Stomach (tissue), 9 donors: ENCODE data around the gene DDX25. TPM values are rescaled to one million over a fixed set of nuclear protein-coding genes. Genes with fewer than 3 reads are reported as not detected.

Source experiments
- DNase-seq, 2 donors: peaks; one replicate each; pipeline versions ENCODE4 v3.0.0 to v3.0.0-alpha.2; 2013 to 2019
- H3K27ac ChIP-seq, 5 donors: fragments of 200-600 bp in 4 of 5; sonication (generic) in 4 of 5; one replicate each; pipeline ENCODE4 v1.5.1; 2013 to 2019; ENCODE audit warnings: mild to moderate bottlenecking in 1 of 5, moderate library complexity in 1 of 5
- H3K27me3 ChIP-seq, 3 donors: fragments of 200-600 bp; sonication (generic); one replicate each; pipeline ENCODE4 v1.5.1; 2017 to 2019; ENCODE audit warnings: mixed run types in 1 of 3
- H3K36me3 ChIP-seq, 4 donors: fragments of 200-600 bp; sonication (generic); 1 replicate in 3 of 4; 2 replicates in 1 of 4; pipeline ENCODE4 v1.5.1; 2016 to 2019
- H3K4me1 ChIP-seq, 4 donors: fragments of 200-600 bp; sonication (generic); one replicate each; pipeline ENCODE4 v1.5.1; 2016 to 2019
- H3K4me3 ChIP-seq, 4 donors: fragments of 200-600 bp; sonication (generic) in 3 of 4; one replicate each; pipeline ENCODE4 v1.5.1; 2016 to 2019; ENCODE audit warnings: mild to moderate bottlenecking in 1 of 4
- H3K9me3 ChIP-seq, 4 donors: fragments of 200-600 bp; sonication (generic); one replicate each; pipeline ENCODE4 v1.5.1; 2016 to 2019
- EP300 ChIP-seq: sonication (generic); formaldehyde crosslinking; IDR thresholded peaks from one replicate; pipeline ENCODE4 v1.6.1; 2017; ENCODE audit warnings: antibody characterized with exemption
- POLR2A ChIP-seq, 4 donors: fragments of 450-650 bp; IDR thresholded peaks; one replicate each; pipeline ENCODE4 v1.6.1; 2016; ENCODE audit warnings: antibody characterized with exemption in 4 of 4, control low read depth in 2 of 4, mild to moderate bottlenecking in 1 of 4, moderate library complexity in 1 of 4
- POLR2AphosphoS5 ChIP-seq, 3 donors: sonication (generic); formaldehyde crosslinking; IDR thresholded peaks; one replicate each; pipeline ENCODE4 v1.6.1; 2016; ENCODE audit warnings: antibody characterized with exemption in 3 of 3
- WGBS, 5 donors: extraction: QIAGEN DNeasy Blood & Tissue Kit in 3 of 5; methylation state at CpG; one replicate each; pipeline versions ENCODE4 v1.1.5 to v1.1.7; 2013 to 2018; 5-methylcytosine and 5-hydroxymethylcytosine counted together
- intact Hi-C: fragments of 100-400 bp; cut with DNase I; formaldehyde crosslinking; loops from one replicate; pipeline ENCODE4 v1.15.1; 2023; ENCODE audit warnings: low total_unique reads
- polyA plus RNA-seq, 3 donors: library from polyadenylated mRNA; stranded (reverse); fragments of 200-250 nt; gene quantifications; one replicate each; pipeline ENCODE4 v1.2.3, GENCODE V29; 2013
- total RNA-seq, 5 donors: library from RNA; depleted of rRNA; stranded (reverse); fragments of >200 nt; gene quantifications; one replicate each; pipeline versions ENCODE4 v1.1.0 to v1.2.3, GENCODE V29; 2014 to 2016
- TF ChIP-seq, protein P1 (sequence below), 7 experiments: fragments of 450-650 bp in 4 of 7; fragments of 200-600 bp in 3 of 7; sonication (generic) in 3 of 7; IDR thresholded peaks; one replicate each; pipeline ENCODE4 v1.5.1; 2016 to 2019; ENCODE audit warnings: antibody characterized with exemption in 7 of 7, control low read depth in 2 of 7, mild to moderate bottlenecking in 1 of 7
- donor health status: healthy with polysubstance abuse.
- donor health status: Bipolar disorder and iron deficiency.
- donor health status: healthy.

DDX25 gene
- total and polyA plus RNA-seq, 8 donors, result under 0.01 to 1.0 (median 0.30) TPM; not detected in 3

DNA sequence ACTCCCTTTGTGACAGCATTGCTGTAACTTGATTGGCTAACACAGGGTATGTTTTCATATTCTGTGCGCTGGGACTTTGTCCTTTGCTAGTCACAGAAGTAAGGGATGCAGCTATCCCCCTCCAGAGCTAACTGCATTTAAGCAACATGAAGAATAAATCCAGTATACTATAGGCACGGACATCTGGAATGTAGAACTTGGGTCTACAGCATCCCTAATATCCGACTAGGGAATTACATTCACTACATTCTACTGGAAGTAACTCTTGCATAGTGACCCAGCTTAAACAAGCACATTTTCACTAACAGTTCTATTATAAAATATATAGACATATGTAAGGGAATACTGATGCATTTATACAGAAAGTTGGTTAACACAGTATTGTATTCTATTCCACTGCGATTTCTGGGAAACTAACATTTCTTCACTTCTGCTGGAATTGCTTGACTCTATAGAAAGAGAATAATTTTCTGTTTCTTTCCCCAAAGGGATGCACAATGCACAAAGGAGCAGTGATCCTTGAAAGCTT is 54.6 kb downstream of the DDX25 start:
- Histone ChIP-seq H3K9me3 (peaks cover 0 to 14% (median 4%) of the 10 kb centered on the region in 4 donors), H3K27ac (no peak overlapping the region), H3K27me3 (no peaks in the 10 kb centered on the region), H3K4me1 (no peaks in the 10 kb centered on the region), H3K36me3 (peaks cover 0 to 54% (median 22%) of the 10 kb centered on the region in 4 donors), H3K4me3 (no peak overlapping the region)
- WGBS, 5 donors, result 86 to 96% (median 95%) methylated on average over 4 of the region's 4 CpGs
- no peak for DNase-seq
- intact Hi-C loops, result no loop called here
- TF ChIP-seq POLR2A (IDR thresholded peaks at IDR 0.05), result no peak
- no peak for TF ChIP-seq POLR2AphosphoS5 (IDR thresholded peaks at IDR 0.05)
- TF ChIP-seq, protein P1, sequence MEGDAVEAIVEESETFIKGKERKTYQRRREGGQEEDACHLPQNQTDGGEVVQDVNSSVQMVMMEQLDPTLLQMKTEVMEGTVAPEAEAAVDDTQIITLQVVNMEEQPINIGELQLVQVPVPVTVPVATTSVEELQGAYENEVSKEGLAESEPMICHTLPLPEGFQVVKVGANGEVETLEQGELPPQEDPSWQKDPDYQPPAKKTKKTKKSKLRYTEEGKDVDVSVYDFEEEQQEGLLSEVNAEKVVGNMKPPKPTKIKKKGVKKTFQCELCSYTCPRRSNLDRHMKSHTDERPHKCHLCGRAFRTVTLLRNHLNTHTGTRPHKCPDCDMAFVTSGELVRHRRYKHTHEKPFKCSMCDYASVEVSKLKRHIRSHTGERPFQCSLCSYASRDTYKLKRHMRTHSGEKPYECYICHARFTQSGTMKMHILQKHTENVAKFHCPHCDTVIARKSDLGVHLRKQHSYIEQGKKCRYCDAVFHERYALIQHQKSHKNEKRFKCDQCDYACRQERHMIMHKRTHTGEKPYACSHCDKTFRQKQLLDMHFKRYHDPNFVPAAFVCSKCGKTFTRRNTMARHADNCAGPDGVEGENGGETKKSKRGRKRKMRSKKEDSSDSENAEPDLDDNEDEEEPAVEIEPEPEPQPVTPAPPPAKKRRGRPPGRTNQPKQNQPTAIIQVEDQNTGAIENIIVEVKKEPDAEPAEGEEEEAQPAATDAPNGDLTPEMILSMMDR (IDR thresholded peaks at IDR 0.05), result no peak
- no peak for TF ChIP-seq EP300

DNA sequence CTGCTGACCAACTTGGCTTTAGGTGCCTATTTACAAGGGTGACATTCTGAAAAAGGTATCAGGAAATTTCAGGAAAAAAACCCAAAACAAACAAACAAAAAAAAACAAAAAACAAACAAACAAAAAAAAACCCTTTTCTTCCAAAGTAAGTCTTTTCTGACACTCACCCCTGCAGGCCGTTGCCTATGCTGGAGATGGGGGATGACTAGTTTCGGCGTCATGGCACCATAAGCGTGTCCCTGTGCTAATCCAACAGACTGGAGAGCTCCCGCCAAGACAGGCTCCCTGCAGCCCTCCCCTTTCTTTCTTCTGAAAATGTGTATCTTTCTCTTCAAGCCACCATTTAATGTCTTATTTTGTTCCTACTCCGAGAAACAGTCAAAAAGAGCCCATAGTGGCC is 55.2 kb downstream of the DDX25 start:
- Histone ChIP-seq H3K4me1 (no peaks in the 10 kb centered on the region), H3K4me3 (no peak overlapping the region), H3K9me3 (peaks cover 0 to 14% (median 4%) of the 10 kb centered on the region in 4 donors), H3K36me3 (peaks cover 0 to 54% (median 22%) of the 10 kb centered on the region in 4 donors), H3K27me3 (no peaks in the 10 kb centered on the region), H3K27ac (no peak overlapping the region)
- intact Hi-C loops, result no loop called here
- DNase-seq, result no peak
- WGBS, 5 donors, result 93 to 96% (median 93%) methylated on average over 6 of the region's 6 CpGs
- TF ChIP-seq, protein P1 (IDR thresholded peaks at IDR 0.05), result no peak
- no peak for TF ChIP-seq POLR2A (IDR thresholded peaks at IDR 0.05)
- no peak for TF ChIP-seq POLR2AphosphoS5 (IDR thresholded peaks at IDR 0.05)
- TF ChIP-seq EP300, result no peak

DNA sequence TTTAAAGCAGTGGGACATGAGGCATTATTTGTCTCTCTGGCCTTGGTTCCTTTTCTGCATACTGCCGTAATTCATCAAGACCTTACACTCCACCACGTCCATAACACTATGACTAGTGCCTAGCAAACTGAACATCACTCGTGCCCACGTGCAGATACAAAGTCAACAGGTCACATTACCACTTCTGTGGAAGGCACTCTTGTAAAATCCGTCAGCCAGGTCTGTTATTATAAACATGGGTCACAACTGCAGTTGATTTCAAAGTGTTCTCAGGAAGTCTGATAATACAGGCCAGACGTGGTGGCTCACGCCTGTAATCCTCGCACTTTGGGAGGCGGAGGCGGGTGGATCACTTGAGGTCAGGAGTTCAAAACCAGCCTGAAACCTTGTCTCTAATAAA is 55.6 kb downstream of the DDX25 start:
- H3K4me1 ChIP-seq, result no peaks in the 10 kb centered on the region
- H3K27ac ChIP-seq, result no peak overlapping the region
- H3K27me3 ChIP-seq, result no peaks in the 10 kb centered on the region
- peaks cover 0 to 14% (median 4%) of the 10 kb centered on the region in 4 donors for H3K9me3 ChIP-seq
- 85 to 90% (median 89%) methylated on average over 10 of the region's 10 CpGs for WGBS, 5 donors
- H3K4me3 ChIP-seq, result no peak overlapping the region
- H3K36me3 ChIP-seq, result peaks cover 0 to 54% (median 22%) of the 10 kb centered on the region in 4 donors
- intact Hi-C loops, result no loop called here
- DNase-seq, result no peak
- TF ChIP-seq POLR2A (IDR thresholded peaks at IDR 0.05) (no peak), EP300 (no peak), POLR2AphosphoS5 (IDR thresholded peaks at IDR 0.05) (no peak)
- TF ChIP-seq, protein P1 (IDR thresholded peaks at IDR 0.05), result no peak

DNA sequence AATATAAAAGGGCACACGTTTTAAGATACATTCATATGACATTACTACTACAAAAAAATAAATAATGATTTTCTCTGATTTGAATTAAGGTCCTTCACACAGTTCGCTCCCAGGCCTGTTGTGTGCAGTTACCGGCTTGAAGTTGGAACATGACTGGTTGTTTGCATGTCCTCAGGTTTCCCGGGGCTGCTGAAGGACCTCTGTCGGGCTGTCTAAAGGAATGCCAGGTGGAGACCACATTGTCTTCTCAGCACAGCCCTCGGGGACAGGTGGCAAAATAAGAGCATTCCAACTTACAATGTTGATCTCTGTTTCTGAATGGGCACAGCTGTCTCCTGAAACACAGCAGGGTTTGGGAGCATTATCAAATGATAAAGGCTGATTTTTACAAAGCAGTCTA is 56.5 kb downstream of the DDX25 start:
- no peak for DNase-seq
- Histone ChIP-seq H3K4me1 (no peaks in the 10 kb centered on the region), H3K4me3 (no peak overlapping the region), H3K36me3 (peaks cover 0 to 50% (median 22%) of the 10 kb centered on the region in 4 donors), H3K27me3 (no peaks in the 10 kb centered on the region), H3K27ac (no peak overlapping the region), H3K9me3 (peaks cover 0 to 14% (median 4%) of the 10 kb centered on the region in 4 donors)
- intact Hi-C loops, result no loop called here
- TF ChIP-seq, protein P1 (IDR thresholded peaks at IDR 0.05), result no peak
- TF ChIP-seq POLR2A (IDR thresholded peaks at IDR 0.05) (no peak), EP300 (no peak), POLR2AphosphoS5 (IDR thresholded peaks at IDR 0.05) (no peak)
- WGBS, 5 donors, result 75 to 84% (median 79%) methylated on average over 6 of the region's 6 CpGs
